NB4 (cell line): ENCODE measurements around the gene RRP12.

Source experiments
- DNase-seq: peaks from one replicate; pipeline ENCODE4 v3.0.0; 2010; ENCODE audit warnings: low read depth
- H3K4me3 ChIP-seq: one replicate; pipeline ENCODE4 v1.5.1; 2011; ENCODE audit warnings: mild to moderate bottlenecking, low read depth, low read length, moderate library complexity
- CTCF ChIP-seq: IDR thresholded peaks from one replicate; pipeline ENCODE4 v1.5.1; 2012; ENCODE audit warnings: low read depth, low read length
- MYC ChIP-seq: IDR thresholded peaks from 2 replicates; pipeline ENCODE4 v1.6.1; 2011; ENCODE audit warnings: low read depth, low read length
- POLR2A ChIP-seq: IDR thresholded peaks from 2 replicates; pipeline ENCODE4 v1.6.1; 2011; ENCODE audit warnings: mild to moderate bottlenecking; ENCODE audit not compliant: insufficient read length; ENCODE audit errors: extremely low read depth
- TF ChIP-seq, protein P1 (sequence below): IDR thresholded peaks from 2 replicates; pipeline ENCODE4 v1.6.1; 2011; ENCODE audit warnings: low read depth, low read length

Gene RRP12

DNA sequence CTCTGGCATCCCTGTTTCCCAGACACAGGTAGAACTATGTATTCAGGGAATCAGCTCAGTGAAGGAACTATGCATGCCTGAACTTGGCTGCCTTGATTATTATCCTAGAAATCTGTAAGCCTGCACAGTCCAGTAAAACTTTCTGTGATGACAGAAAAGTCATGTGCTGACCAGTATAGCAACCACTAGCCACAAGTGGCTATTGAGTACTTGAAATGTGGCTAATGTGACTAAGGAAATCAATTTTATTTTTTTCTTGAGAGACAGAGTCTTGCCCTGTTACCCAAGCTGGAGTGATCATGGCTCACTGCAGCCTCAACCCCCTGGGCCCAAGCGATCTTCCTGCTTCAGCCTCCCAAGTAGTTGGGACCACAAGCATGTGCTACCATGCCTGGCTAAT, 41.1 kb upstream of the RRP12 start:
- H3K4me3 ChIP-seq, result no peak overlapping the region
- DNase-seq, result no peak
- TF ChIP-seq, protein P1, sequence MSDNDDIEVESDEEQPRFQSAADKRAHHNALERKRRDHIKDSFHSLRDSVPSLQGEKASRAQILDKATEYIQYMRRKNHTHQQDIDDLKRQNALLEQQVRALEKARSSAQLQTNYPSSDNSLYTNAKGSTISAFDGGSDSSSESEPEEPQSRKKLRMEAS, result no peak
- TF ChIP-seq MYC (no peak), CTCF (no peak), POLR2A (no peak)

DNA sequence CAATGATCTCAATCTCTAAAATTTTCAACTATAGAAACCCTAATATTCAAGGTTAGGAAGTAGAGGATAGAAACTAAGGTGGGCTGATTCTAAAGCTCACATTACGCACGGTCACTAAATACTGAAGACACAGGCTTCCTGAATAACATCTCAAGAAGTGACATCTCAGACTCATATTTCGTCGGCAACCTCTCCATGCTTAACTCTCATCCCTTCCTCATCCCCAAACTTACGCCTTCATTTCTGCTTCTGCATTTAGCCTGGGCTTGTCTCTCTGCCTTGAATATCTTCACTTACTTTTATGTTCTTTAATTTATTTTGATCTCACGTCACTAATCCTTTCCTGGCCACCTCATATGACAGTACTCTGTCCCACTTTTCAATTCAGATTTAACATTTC, 34.1 kb upstream of the RRP12 start:
- no peak overlapping the region for H3K4me3 ChIP-seq
- TF ChIP-seq, protein P1, result no peak
- TF ChIP-seq CTCF, result no peak
- TF ChIP-seq MYC, result no peak
- no peak for TF ChIP-seq POLR2A
- DNase-seq, result no peak

DNA sequence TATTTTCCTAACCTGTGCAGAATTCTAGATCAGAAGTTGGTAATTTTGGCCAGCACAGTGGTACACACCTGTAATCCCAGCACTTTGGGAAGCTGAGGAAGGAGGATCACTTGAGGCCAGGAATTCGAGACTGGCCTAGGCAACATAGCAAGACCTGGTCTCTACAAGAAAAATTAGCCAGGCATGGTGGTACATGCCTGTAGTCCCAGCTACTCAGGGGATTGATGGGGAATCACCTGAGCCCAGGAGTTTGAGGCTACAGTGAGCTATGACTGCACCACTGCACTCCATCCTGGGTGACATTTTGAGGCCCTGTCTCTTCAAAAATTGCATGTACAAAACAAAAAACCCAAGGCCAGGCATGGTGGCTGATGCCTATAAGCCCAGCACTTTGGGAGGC, 33.4 kb upstream of the RRP12 start:
- no peak for DNase-seq
- no peak for TF ChIP-seq CTCF
- no peak for TF ChIP-seq POLR2A
- TF ChIP-seq, protein P1, result no peak
- TF ChIP-seq MYC, result no peak

DNA sequence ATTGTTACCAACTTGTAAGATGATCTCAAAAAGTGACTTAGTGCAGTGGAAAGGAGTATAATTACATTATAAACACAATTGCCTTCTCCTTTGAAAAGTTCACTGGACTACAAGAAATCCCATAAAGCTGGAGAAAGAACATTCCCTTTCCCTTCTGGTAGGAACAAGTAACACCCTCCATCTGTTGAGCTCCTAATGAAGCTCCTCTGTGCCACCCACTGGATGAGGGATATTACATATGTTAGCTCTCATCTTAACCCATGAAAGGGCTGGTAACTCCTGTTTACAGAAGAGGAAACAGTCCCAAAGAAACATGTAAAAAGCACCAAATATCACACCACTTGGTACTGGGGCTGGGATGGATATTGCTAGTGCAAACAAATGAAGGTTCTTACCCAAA, 32.9 kb upstream of the RRP12 start:
- TF ChIP-seq MYC (no peak), CTCF (no peak), POLR2A (no peak)
- TF ChIP-seq, protein P1, result no peak
- DNase-seq, result peak; percentile 49
- no peak overlapping the region for H3K4me3 ChIP-seq

More for the DNA sequence above, 33.4 kb upstream of the RRP12 start:
- no peak overlapping the region for H3K4me3 ChIP-seq

DNA sequence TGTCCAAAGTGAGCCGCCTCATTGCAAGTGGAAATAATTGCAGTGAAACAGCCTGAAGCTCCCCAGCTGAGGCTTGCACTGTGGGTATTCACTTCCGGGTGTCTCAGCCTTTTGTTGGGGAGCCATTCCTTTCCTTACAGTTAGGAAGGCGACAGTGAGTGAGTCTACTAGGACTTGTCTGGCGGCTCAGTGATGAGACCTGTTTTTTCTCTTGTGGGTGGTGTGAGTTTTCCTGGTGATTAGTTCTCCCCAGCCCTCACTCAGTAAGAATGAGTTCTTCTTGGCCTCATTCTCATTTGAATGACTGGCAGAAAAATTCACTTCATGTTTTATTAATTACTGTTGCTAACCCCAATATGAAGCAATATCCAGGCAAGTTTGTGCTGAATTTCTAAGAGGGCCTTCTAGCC, 27.4 kb upstream of the RRP12 start:
- TF ChIP-seq, protein P1, result no peak
- TF ChIP-seq MYC (no peak), POLR2A (no peak), CTCF (no peak)
- peak; percentile 70 for DNase-seq

GRCh38 chr10:97427571-97428179, 26.5 kb upstream of the RRP12 start:
- peak; percentile 58 for DNase-seq
- TF ChIP-seq POLR2A (no peak), CTCF (no peak), MYC (no peak)
- TF ChIP-seq, protein P1, result no peak
- H3K4me3 ChIP-seq, result peak overlapping the region; percentile 97

More for the DNA sequence above, 27.4 kb upstream of the RRP12 start:
- H3K4me3 ChIP-seq, result peak overlapping the region; percentile 97
